Peyer's patch (tissue), 4 donors: ENCODE data around the gene ELMO1.

Source experiments
- CTCF ChIP-seq, 6 experiments: fragments of 450-650 bp in 4 of 6; fragments of 200-600 bp in 2 of 6; sonication (generic) in 1 of 6; IDR thresholded peaks; one replicate each; pipeline ENCODE4 v1.5.1; 2017 to 2019; ENCODE audit warnings: antibody characterized with exemption in 6 of 6, mild to moderate bottlenecking in 3 of 6, moderate library complexity in 1 of 6
- POLR2A ChIP-seq, 2 donors: fragments of 450-650 bp; IDR thresholded peaks; one replicate each; pipeline ENCODE4 v1.5.1; 2017; ENCODE audit warnings: antibody characterized with exemption in 2 of 2, mild to moderate bottlenecking in 2 of 2, moderate library complexity in 2 of 2

DNA sequence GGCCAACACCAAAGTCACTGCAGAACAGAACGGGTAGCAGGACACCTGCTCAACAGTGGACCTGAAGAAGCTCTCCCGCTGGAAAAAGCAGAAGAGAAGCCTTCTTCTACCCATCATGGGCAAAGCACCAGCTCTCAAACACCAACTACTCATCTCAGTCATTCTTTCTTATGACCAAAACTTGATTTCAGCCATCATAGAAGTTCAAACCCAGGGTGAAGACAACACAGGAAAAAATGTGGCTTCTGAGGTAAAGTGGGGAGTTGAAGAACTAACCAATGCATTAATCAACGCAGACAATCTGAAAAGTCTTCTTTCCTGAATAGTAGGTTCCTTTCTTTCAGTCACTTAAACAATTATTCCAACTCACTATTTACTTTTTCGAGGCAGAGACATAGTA, 83.3 kb downstream of the ELMO1 start:
- TF ChIP-seq CTCF (IDR thresholded peaks at IDR 0.05) (no peak), POLR2A (IDR thresholded peaks at IDR 0.05) (no peak)
